T-helper 2 cell (primary cell): Measurements from ENCODE around the gene SLIT3.
A peak's percentile ranks its signal among the peaks of the same experiment; 100 is the strongest.
"Not testable (repeated sequence)": the region's sequence is repeated elsewhere in the genome, so short reads cannot be mapped to it uniquely, and the experiment has no call there.

Source experiments
- DNase-seq, 5 experiments: peaks; one replicate each; pipeline versions ENCODE4 v3.0.0 to v3.0.0-alpha.2; 2012 to 2022

Gene SLIT3

DNA sequence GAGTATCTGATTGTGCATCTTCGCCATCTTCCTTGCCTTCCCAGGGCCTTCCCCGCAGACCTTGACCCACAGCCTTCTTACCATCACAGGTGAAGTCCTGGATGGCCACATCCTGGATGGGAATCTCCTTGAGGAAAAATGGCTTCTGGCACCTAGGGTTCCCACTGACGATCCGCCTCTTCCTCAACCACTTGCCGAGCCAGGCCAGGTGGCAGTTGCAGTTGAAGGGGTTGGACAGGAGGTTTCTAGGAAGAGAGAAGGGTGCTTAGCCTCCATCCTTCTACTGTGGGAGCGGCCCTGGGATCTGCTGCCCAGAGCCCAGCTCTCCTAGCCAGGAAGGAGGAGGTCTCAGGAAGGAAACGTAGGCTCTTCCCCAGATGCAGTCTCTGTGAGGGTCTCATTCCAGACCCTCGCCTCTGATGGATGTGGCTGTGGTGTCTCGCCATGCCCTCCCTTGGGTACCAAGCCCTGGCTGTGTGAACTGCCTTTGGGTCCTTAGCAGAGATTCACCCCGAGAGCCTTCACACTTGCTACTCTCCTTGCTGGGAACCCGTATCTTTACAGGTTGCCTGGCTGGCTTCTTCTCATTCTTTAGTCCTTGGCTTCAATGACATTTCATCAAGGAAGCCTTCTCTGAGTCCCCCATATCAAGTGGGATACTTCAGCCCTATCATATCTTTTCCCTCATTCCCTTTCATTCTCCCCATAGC lies 551.4 kb downstream of the SLIT3 start:
- no peak for DNase-seq

DNA sequence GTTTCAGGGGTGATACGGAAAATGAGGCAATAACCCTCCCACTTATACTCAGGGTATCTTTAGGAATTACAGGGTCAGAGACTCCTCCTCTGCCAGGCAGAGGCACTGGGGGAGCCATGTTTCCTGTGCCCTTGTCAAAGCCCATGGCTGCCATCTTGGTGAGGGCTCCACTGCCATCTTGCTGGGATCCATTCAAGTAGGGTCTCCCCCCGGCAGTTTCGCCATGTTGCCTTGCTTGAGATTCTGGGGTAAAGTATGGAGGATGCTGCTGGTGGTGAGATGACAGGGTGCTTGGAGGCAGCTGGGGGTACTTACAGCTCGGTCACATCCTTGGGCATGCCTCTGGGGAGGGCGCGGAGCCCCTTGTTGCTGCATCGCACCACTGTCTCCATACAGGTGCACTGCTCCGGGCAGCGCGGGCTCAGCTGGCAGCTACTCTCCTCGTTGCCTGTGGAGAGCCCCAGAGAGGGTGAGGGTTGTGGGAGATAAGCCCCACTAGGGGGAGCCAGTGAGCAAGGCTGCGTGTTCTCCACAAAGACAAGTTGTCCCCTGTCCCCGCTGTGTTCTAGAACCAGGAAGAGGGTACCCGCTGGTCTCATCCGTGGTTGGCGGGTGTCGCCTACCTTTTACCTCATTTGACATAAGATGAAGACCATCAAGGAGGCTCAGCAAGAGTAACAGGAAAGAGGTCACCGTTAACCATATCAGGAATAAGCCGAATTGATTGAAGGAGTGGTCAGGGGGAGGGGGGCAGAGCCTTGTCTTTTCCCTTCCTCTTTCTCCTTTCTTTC lies 552.8 kb downstream of the SLIT3 start:
- peak in 1 of 5 experiments; percentile 75 for DNase-seq

DNA sequence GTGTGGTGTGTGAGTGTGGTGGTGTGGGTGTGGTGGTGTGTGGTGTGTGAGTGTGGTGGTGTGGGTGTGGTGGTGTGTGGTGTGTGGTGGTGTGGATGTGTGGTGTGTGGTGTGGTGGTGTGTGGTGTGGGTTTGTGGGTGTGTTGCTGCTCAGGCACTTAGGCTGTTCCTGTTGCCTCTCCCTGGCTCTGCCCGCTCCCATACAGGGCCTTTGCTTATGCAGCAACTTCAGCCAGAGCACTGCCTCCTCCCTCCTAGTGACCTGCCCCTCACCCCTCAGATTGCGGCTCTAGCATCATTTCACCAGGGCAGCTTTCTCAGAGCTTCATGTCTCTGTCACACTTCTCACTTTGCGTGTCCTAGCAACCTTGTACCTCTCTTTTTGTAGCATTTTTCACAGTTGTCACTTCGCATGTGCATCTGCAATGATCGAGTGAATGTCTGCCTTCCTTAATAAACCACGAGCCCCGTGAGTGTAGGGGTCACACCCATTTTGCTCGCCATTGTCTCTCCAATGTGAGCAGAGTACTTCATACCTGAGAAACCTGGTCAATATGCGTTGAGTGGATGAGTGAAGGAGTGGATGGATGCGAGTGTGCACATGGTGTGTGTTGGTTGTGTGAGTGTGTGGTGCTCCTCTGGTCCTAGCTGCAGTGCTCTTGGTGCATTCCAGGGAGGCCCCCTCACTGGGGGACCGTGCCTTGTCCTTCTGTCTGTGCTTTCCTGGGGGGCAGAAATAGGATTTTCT lies 553.9 kb downstream of the SLIT3 start:
- DNase-seq, result peak in 1 of 5 experiments; percentile 31

DNA sequence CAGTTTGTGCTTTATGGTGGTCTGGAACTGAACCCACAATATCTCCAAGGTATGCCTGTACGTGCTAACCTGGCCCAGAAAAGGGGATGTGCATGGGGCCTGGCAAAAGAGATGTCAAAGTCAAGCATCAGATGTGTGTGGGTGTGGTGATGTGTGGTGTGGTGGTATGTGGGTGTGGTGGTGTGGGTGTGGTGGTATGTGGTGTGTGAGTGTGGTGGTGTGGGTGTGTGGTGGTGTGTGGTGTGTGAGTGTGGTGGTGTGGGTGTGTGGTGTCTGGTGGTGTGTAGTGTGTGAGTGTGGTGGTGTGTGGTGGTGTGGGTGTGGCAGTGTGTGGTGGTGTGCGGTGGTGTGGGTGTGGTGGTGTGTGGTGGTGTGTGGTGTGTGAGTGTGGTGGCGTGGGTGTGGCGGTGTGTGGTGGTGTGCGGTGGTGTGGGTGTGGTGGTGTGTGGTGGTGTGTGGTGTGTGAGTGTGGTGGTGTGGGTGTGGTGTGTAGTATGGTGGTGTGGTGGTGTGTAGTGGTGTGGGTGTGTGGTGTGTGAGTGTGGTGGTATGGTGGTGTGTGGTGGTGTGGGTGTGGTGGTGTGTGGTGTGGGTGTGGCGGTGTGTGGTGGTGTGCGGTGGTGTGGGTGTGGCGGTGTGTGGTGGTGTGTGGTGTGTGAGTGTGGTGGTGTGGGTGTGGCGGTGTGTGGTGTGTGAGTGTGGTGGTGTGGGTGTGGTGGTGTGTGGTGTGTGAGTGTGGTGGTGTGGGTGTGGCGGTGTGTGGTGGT lies 554.6 kb downstream of the SLIT3 start:
- not testable (repeated sequence) for DNase-seq

DNA sequence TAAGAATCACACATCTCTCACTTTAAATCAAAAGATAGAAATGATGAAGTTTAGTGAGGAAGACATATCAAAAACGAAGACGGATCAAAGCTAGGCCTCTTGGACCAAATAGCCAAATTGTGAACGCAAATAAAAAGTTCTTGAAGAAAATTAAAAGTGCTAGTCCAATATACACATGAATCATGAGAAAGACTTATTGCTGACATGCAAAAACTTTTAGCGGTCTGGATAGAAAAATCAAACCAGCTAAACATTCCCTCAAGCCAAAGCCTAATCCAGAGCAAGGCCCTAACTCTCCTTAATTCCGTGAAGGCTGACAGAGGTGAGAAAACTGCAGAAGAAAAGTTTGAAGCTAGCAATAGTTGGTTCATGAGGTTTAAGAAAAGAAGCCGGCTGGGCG lies 557.3 kb downstream of the SLIT3 start:
- no peak for DNase-seq

DNA sequence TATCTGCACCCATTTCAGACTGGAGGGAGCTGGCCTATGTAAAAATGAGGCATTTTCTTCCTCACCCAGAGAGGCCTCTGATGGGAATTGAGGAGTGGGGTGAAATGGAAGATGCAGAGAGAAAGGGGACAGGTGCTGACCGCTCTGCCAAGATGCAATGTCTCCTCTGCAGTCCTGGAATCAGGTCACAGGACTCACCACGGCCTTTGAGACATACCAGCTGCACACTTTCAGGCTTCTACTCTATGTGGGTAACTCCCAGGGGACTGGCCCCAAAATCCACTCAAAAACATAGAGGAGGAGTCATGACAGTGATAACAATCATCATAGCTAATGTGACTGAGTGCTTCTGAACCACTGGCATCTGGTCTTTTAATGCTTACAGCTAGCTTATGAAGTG lies 558.6 kb downstream of the SLIT3 start:
- not testable (repeated sequence) for DNase-seq

DNA sequence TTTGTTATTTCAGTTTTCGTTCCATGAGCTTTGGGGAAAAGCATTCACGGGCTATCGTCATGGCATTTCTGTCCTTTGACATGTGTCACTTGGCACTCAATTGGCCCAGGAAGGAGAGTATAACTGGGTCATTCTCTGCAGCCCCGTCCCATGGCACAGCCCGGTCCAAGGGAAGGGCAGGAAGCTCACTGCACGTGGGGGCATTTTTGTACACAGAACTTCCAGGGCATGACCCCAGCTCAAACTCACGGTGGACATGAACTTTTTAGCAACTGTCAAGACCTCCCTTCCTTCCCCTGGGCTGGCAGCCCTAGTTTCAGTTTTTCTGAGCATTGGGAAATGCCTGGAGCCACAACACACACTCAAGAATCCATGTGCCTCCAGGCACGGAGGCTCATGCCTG lies 560.1 kb downstream of the SLIT3 start:
- no peak for DNase-seq

DNA sequence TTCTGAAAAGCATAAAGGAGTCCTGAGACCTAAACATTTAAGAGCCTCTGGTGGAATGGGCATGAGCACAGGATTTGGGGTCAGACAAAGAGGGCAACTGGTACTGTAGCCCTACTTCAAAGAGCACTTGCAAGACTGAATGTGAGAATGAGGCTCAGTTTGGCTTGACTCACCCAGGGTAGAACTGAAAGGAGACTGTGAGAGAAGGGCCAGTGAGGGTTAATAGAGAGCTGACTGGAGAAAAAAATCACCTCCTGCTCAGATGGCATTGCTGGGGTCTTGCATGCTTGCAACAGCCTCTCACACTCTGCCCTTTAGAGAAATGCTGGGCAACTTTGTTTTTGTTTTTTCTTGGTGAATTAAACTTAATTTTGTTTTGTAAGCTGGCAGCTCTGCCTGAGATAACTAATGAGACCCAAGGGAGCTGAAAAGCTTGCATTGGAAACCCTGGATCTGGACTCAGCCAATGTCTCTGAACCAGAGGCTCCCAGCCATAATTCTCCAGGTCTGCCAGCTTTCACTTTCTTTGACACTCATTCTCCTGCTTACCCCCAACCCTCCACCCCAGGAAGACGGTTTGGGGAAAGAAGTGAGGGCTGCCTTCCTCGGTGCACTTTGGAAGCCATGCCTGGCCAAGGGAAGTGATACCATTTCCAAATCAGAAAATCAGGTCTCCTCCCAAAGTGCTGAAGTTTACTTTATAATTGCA lies 560.7 kb downstream of the SLIT3 start:
- no peak for DNase-seq

DNA sequence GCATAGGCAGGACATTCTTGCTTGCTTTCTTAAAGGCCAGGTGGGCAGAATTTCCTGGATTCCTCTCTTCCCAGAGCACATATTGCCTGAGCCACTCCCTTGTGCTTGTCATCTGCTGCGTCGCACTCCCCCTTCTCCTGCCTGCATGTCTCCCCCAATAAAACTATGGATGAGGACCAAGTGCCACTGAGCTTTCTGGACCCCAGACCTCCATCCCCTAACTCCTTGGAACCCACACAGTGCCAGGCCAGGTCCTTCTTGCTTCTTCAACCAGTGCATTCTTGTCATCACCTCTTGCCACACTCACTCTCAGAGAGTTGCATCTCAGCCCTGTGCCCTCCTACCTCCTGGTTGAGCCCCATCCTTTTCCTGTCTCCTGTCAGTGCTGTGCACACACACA lies 563.9 kb downstream of the SLIT3 start:
- DNase-seq, result peak in 1 of 5 experiments; percentile 44

DNA sequence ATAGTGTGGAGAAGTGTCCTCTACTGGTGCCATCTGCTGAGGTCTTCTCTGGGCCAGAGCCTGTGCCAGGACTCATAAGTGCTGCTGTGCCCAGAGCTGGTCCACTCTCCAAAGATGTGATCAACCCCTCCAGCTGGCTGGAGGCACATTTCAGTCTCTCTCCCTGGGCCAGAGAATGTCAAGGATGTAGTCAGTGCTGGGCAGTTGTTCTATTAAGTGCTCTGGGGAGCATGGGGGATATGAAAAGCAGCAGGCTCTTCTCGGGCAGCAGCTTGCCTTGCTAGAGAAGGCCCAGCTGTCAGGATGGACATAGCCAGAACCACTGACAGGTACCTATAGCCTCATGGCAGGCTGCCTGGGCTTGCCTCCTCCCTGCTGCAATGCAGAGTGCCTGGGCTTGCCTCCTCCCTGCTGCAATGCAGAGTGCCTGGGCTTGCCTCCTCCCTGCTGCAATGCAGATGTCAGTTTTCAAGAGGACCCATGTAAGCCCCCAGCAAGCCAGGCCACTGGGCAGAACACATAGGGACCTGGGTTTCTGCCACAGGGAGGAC lies 564.6 kb downstream of the SLIT3 start:
- no peak for DNase-seq

DNA sequence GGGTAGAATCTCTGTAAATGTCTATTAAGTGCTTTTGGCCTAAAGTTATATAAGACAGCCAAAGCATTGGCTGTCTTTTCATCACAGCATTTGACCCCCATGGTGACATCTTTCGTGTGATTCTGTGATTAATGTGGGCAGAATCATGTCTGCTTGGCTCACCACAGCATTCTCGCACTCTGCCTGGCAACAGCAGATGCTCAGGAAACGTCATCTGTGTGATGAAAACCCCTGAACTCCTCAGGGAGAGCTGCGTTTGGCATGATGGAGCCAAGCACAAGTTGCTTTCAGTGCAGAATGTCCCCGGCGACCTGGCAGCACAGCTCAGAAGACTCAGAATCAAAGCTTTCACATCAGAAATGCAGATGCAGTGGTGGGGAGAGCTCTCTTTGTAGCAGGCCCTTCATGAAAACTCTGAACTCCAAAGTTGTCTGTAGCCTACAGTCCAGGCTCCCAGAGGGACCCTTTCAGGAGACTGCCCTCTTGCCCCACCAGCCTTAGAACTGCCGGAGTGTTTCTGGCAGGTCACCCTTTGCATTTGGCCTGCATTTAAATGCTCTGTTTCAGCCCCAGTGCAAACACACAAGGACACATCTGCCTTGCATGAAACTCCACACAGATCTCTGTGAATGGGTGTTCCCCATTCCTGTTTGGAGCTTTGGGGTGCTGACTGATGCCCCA lies 566.2 kb downstream of the SLIT3 start:
- peak in 1 of 5 experiments; percentile 75 for DNase-seq

DNA sequence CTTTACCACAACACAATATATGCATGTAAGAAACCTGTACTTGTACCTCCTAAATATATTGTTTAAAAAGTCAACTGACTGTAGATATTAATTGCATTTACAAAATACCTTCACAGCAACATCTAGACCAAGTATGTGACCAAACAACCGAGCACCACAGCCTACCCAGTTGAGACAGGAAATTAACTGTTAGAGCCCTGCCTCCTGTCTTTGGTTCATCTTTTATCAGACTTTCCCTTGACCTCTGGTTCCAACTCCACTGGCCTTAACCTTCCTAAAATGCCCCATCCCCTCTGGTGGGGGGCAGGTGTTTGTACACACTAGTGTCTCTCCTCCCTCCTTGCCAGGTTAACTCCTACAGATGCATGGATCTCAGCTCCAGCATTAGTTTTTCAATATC lies 566.8 kb downstream of the SLIT3 start:
- no peak for DNase-seq

DNA sequence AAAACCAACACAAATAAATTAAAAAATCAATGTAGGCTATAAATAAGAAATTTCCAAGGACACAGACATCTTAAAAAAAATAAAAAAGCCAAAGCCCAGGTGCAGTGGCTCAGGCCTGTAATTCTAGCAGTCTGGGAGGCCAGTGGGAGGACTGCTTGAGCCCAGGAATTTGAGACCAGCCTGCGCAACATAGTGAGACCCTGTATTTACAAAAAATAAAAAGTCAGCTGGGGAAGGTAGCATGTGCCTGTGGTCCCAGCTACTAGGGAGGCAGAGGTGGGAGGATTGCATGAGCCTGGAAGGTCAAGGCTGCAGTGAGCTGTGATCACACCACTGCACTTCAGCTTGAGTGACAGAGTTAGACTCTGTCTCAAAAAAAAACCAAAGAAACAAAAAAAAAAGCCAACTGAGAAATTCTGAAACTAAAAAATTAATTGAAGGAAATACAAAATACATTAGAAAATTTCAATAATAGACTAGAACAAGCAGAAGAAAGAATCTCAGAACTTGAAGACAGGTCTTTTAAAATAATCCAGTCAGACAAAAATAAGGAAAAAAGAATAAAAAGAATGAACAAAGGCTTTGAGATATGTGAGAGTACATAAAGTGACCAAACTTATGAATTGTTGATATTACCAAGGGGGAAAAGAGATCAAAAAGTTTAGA lies 572.3 kb downstream of the SLIT3 start:
- no peak for DNase-seq

DNA sequence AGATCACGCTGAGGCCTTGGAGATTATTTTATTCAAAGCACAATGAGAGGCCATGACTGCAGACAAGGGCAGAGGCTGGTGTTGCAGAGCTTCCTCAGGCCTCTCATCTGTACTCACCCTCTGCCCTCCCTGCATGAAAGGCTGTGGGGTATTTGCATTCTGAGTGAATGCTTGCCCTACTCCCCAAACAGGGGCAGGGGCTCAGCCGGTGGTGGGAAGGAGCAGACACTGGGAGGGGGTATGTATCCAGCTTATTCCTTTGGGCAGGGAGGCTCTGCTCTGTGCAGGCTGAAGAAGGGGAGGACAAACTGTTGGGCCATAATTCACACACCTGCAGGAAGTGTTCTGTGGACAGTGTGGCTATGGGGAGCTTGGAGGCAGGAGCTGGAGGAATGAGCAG lies 573.4 kb downstream of the SLIT3 start:
- no peak for DNase-seq

DNA sequence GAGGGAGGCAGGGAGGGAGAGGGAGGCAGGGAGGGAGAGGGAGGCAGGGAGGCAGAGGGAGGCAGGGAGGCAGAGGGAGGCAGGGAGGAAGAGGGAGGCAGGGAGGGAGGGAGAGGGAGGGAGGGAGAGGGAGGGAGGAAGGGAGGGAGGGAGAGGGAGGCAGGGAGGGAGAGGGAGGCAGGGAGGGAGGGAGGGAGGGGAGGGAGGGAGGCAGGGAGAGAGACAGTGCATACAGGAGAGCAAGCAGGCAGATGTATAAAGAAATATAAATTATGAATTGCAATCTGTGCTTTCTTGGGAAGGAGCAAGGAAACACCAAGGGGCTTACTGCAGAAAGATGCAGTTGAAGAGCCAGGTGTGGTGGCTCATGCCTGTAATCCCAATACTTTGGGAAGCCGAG lies 574.6 kb downstream of the SLIT3 start:
- DNase-seq, result no peak

DNA sequence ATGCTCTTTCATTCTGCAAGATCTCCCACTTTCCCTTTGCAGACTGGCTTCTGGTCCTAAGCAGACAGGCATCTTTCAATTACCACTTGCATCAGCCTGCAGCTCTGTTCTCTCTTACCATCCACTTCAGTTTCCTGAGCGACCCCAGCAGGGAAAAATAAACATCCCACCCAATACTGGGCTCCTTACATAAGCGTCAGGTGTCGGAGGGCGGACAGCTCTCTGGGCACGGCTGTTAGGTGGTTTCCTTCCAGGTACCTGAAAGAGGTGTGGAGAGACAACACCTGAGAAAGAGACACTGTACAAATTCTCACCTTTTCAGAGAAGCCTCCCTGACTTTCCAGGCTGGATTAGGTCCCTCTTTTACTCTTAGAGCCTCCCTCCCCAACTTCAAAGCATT lies 576.7 kb downstream of the SLIT3 start:
- DNase-seq, result no peak

DNA sequence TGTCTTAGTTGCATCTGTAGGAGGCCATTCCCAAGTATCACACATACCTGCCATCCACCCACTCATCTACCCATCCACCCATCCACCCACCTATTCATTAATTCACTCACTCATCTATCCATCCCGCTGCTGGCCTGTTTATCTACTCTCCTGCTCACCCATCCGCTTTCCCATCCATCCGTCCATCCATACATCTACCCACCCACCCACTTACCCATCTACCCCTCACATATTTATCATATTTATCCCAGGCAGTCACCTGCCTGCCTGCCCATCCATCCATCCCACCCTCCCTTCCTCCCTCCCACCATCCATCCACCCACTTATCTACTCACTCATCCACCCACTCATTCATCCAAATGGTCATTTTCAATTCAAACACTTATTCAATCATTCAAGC lies 577.9 kb downstream of the SLIT3 start:
- DNase-seq, result no peak

DNA sequence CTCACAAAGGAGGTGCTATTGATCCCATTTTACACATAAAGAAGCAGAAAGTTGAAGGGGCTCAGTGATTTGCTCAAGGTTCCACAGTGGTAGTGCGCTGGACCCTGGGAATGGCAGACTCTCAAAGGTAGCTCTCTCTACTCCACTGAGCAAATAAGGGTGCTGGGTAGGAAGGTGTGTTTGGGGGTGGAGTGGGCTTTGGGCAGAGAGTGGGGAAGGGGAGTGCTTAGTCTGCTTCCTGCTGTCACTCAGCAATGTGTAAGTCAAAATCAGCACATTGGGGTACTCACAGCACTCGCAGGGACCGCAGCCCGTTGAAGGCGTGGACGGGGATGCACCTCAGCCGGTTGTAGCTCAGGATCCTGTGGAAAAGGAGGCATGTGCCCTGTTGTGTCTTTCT lies 579.0 kb downstream of the SLIT3 start:
- no peak for DNase-seq

DNA sequence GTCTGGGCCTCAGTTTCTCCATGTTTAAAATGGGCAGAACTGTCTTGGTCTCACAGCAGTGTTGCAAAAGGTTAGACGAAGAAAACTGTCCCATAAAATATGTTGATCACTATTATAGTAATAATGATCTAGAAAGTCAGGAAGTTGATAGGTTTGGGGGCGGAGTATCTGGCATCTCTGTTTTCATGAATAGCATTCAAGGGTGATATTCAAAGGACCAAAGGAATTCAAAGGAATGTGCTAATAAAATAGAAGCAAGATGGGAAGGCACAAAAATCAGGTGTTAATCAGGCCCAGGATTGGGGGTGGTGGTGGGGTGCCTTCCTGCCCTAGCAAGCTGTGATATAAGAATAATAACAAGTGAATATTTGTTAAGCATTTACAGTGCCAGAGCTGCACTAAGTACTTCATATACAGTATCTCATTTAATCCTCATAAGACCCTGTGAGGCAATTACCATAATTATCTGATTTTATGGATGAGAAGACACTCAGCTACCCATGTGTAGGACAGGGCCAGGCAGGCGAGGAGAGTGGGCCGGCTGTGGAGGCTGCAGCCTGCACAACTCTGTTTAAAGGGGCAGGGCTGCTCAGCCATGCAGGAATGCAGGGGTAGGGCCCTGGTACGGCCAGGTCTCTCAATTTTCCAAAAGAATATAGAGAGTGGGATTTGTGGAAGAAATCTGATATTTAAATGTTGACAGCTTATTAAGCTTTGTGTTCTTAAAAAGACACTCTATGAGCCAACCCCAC lies 579.8 kb downstream of the SLIT3 start:
- DNase-seq, result no peak

DNA sequence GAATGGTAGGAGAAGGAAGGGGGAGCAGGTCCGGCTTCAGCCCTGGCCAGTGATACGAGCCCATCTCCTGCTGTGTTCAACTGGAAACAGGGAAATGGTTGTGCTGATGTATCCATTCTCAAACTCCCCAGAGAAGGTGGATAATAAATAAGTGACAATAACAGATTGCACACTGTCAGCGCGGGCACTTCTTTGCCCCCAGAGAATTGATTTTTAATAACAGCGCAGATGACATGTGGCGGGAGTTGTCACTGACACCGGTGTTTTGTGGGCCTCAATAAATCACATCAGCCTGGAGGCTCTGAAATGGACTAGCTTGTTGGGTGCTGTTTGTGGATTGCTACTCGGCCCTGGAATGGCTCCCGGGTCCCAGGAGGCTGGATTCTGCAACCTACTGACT lies 580.4 kb downstream of the SLIT3 start:
- DNase-seq, result no peak
